Uterus (tissue), 4 donors: ENCODE measurements around the gene CAMK2N2. TPM values are rescaled to one million over a fixed set of nuclear protein-coding genes. Genes with fewer than 3 reads are reported as not detected.

ENCODE experiments used
- DNase-seq, 2 donors: peaks; one replicate each; pipeline ENCODE4 v3.0.0-alpha.2; 2019 to 2020
- H3K27ac ChIP-seq, 2 donors: fragments of 200-600 bp; sonication (generic); 1 replicate in 1 of 2; 2 replicates in 1 of 2; pipeline ENCODE4 v1.5.1; 2016 to 2018
- H3K27me3 ChIP-seq, 2 donors: fragments of 200-600 bp; sonication (generic); one replicate each; pipeline ENCODE4 v1.5.1; 2018 to 2019; ENCODE audit warnings: control low read depth in 1 of 2
- H3K36me3 ChIP-seq, 2 donors: fragments of 200-600 bp; sonication (generic); one replicate each; pipeline ENCODE4 v1.5.1; 2019; ENCODE audit warnings: control low read depth in 1 of 2
- H3K4me1 ChIP-seq, 2 donors: fragments of 200-600 bp; sonication (generic); one replicate each; pipeline ENCODE4 v1.5.1; 2018 to 2019; ENCODE audit warnings: control low read depth in 1 of 2
- H3K4me3 ChIP-seq, 2 donors: fragments of 200-600 bp; sonication (generic); 1 replicate in 1 of 2; 2 replicates in 1 of 2; pipeline ENCODE4 v1.5.1; 2018 to 2019; ENCODE audit warnings: mild to moderate bottlenecking in 1 of 2
- H3K9me3 ChIP-seq, 2 donors: fragments of 200-600 bp; sonication (generic); one replicate each; pipeline ENCODE4 v1.5.1; 2019; ENCODE audit warnings: control low read depth in 1 of 2
- POLR2A ChIP-seq, 2 donors: fragments of 450-650 bp; IDR thresholded peaks; one replicate each; pipeline ENCODE4 v1.6.1; 2016; ENCODE audit warnings: antibody characterized with exemption in 2 of 2, mild to moderate bottlenecking in 1 of 2, moderate library complexity in 1 of 2
- intact Hi-C: fragments of 100-400 bp; cut with DNase I; formaldehyde crosslinking; loops from one replicate; pipeline ENCODE4 v1.15.1; 2023; ENCODE audit warnings: low total_unique reads
- microRNA counts, 2 donors: library from miRNA; unstranded; fragments of <30 nt; microRNA quantifications; one replicate each; lab custom pipeline; 2016 to 2017
- microRNA-seq: library from miRNA; unstranded; fragments of <30 nt; microRNA quantifications from one replicate; pipeline ENCODE4, GENCODE V29; 2016; ENCODE audit warnings: borderline microRNAs expressed, borderline replicate concordance
- small RNA-seq: library from RNA; depleted of rRNA; stranded (forward); fragments of <200 nt; gene quantifications from one replicate; pipeline ENCODE3, GENCODE V24; 2016
- total RNA-seq, 4 donors: library from RNA; depleted of rRNA in 3 of 4; stranded (reverse); fragments of >200 nt in 3 of 4; gene quantifications; one replicate each; pipeline versions ENCODE4 v1.1.0 to v1.2.4, GENCODE V29; 2014 to 2023
- TF ChIP-seq, protein P1 (sequence below), 4 experiments: fragments of 200-600 bp in 2 of 4; fragments of 450-650 bp in 2 of 4; sonication (generic) in 2 of 4; IDR thresholded peaks; one replicate each; pipeline ENCODE4 v1.5.1; 2016 to 2019; ENCODE audit warnings: antibody characterized with exemption in 4 of 4, mild to moderate bottlenecking in 2 of 4, moderate library complexity in 1 of 4
- donor health status: DM: yes; HTN: yes; CAD: no.

The CAMK2N2 gene
- total RNA-seq, 4 donors from 2014 or later: not detected

DNA sequence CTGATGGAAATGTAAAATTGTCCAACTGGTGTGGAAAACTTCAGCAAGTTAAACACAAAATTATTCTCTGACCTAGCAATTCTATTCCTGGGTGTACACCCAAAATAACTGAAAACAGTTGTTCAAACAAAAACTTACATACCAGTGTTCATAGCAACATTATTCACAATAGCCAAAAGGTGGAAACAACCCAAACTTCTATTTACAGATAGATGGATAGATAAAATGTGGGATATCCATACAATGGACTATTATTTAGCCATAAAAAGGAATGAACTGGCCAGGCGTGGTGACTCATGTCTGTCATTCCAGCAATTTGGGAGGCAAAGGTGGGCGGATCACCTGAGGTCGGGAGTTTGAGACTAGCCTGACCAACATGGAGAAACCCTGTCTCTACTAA lies 38.8 kb downstream of the CAMK2N2 start:
- TF ChIP-seq, protein P1, sequence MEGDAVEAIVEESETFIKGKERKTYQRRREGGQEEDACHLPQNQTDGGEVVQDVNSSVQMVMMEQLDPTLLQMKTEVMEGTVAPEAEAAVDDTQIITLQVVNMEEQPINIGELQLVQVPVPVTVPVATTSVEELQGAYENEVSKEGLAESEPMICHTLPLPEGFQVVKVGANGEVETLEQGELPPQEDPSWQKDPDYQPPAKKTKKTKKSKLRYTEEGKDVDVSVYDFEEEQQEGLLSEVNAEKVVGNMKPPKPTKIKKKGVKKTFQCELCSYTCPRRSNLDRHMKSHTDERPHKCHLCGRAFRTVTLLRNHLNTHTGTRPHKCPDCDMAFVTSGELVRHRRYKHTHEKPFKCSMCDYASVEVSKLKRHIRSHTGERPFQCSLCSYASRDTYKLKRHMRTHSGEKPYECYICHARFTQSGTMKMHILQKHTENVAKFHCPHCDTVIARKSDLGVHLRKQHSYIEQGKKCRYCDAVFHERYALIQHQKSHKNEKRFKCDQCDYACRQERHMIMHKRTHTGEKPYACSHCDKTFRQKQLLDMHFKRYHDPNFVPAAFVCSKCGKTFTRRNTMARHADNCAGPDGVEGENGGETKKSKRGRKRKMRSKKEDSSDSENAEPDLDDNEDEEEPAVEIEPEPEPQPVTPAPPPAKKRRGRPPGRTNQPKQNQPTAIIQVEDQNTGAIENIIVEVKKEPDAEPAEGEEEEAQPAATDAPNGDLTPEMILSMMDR (IDR thresholded peaks at IDR 0.05): no peak
- TF ChIP-seq POLR2A (IDR thresholded peaks at IDR 0.05): no peak
- Histone ChIP-seq H3K4me3 (no peak overlapping the region), H3K27ac (no peak overlapping the region), H3K4me1 (no peaks in the 10 kb centered on the region), H3K27me3 (no peaks in the 10 kb centered on the region), H3K36me3 (no peaks in the 10 kb centered on the region), H3K9me3 (no peaks in the 10 kb centered on the region)
- intact Hi-C loops: no loop called here
- DNase-seq: no peak

DNA sequence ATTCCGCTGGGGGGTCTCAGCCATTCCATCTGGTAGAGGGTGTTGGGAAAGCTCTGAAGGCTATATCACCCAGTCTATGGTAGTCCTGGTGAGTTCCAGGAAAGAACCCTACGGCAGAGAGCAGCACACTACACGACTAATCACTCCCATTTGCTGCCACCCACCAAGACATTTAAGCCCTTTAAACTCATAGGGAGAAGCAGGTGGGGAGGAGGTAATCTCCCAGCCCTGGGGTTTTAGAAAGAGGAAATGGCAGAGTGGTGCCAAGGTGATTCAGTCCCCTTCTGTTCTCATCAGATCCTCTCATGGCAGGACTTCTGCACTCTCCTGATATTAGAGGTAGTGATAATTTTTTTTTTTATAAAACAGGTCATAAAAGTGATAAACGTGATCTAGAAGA lies 42.5 kb downstream of the CAMK2N2 start:
- TF ChIP-seq, protein P1 (IDR thresholded peaks at IDR 0.05): no peak
- TF ChIP-seq POLR2A (IDR thresholded peaks at IDR 0.05): no peak
- DNase-seq: no peak
- no peak overlapping the region for H3K4me3 ChIP-seq
- intact Hi-C loops: no loop called here
- H3K36me3 ChIP-seq: no peaks in the 10 kb centered on the region
- H3K4me1 ChIP-seq: no peaks in the 10 kb centered on the region
- no peak overlapping the region for H3K27ac ChIP-seq
- no peaks in the 10 kb centered on the region for H3K27me3 ChIP-seq
- H3K9me3 ChIP-seq: no peaks in the 10 kb centered on the region

DNA sequence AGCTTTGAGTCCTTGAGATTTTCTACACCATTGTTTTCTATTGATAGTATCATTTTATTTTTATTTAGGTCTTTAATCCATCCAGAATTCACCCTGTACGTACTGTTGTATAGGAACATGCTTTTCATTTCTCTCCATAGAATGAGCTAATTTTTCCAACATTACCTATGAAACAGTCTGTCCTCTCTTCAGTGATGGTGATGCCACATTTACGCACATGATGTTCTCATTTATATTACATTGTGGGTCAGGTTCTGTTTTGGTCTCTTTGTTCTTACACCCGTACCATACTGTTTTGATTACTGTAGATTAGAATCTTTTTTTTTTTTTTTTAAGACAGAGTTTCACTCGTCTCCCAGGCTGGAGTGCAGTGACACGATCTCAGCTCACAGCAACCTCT lies 49.6 kb downstream of the CAMK2N2 start:
- intact Hi-C loops: no loop called here
- no peaks in the 10 kb centered on the region for H3K9me3 ChIP-seq

DNA sequence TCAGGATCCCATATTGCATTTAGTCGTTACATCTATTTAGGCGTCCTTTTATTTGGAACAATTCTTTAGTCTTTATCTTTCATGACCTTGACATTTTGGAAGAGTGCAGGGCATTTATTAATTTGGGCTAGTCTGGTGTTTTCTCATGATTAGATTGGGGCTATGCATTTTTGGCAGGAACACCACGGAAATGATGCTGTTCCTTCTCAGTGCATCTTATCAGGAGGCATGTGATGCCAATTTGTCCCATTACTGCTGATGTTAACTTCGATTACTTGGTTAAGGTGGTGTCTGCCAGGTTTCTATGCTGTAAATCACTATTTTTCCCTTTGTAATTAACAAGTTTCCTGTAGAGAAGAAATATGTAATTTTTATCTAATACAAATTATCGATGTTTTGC lies 50.1 kb downstream of the CAMK2N2 start:
- H3K4me3 ChIP-seq: no peak overlapping the region
- no peaks in the 10 kb centered on the region for H3K9me3 ChIP-seq
- H3K27me3 ChIP-seq: no peaks in the 10 kb centered on the region
- DNase-seq: no peak
- no peaks in the 10 kb centered on the region for H3K4me1 ChIP-seq
- TF ChIP-seq, protein P1 (IDR thresholded peaks at IDR 0.05): no peak
- TF ChIP-seq POLR2A (IDR thresholded peaks at IDR 0.05): no peak
- H3K27ac ChIP-seq: no peak overlapping the region
- H3K36me3 ChIP-seq: no peaks in the 10 kb centered on the region
- intact Hi-C loops: no loop called here

More for the DNA sequence above, 49.6 kb downstream of the CAMK2N2 start:
- H3K4me3 ChIP-seq: no peak overlapping the region
- H3K36me3 ChIP-seq: no peaks in the 10 kb centered on the region
- no peaks in the 10 kb centered on the region for H3K4me1 ChIP-seq
- no peak for TF ChIP-seq POLR2A (IDR thresholded peaks at IDR 0.05)
- TF ChIP-seq, protein P1 (IDR thresholded peaks at IDR 0.05): no peak
- DNase-seq: no peak
- no peaks in the 10 kb centered on the region for H3K27me3 ChIP-seq
- no peak overlapping the region for H3K27ac ChIP-seq

MicroRNA genes within 50 kb of the gene (microRNA counts, 767-probe panel; counts per million panel counts)
- microRNA hsa-miR-1224-3p (lab: Ali Mortazavi, UCI): 0 counts per million in 2 donors
- 0 counts per million in 2 donors for microRNA hsa-miR-1224-5p (lab: Ali Mortazavi, UCI)

Small RNAs within 50 kb of the gene (microRNA-seq; reads per million reads assigned to microRNA genes)
- not detected for gene MIR1224

Small RNAs within 50 kb of the gene (small RNA-seq; reads per million reads assigned to genes)
- gene MIR1224: not detected

Other genes with a start within 250 kb of the CAMK2N2 start
- 10 to 100 TPM; 15.9 to 46.0 (median 23.3) TPM for gene ABCC5, start 243.7 kb downstream of the CAMK2N2 start, total RNA-seq
- gene HTR3D, start 229.8 kb downstream of the CAMK2N2 start, total RNA-seq: not detected
- under 1 TPM in 1 of 4 donors, not detected in 3; 0.29 TPM for gene HTR3C, start 208.5 kb downstream of the CAMK2N2 start, total RNA-seq
- not detected for gene HTR3E, start 164.5 kb downstream of the CAMK2N2 start, total RNA-seq
- gene EIF2B5, start 126.2 kb downstream of the CAMK2N2 start, total RNA-seq: 10 to 100 TPM in 3 of 4 donors, 1 to 10 TPM in 1; 6.5 to 48.0 (median 32.3) TPM
- 10 to 100 TPM; 20.5 to 86.3 (median 57.4) TPM for gene DVL3, start 106.2 kb downstream of the CAMK2N2 start, total RNA-seq
- gene AP2M1, start 86.7 kb downstream of the CAMK2N2 start, total RNA-seq: 100 to 1,000 TPM in 3 of 4 donors, 10 to 100 TPM in 1; 81.8 to 248 (median 172) TPM
- gene ABCF3, start 75.4 kb downstream of the CAMK2N2 start, total RNA-seq: 10 to 100 TPM; 11.8 to 73.0 (median 36.8) TPM
- gene VWA5B2, start 32.0 kb downstream of the CAMK2N2 start, total RNA-seq: under 1 TPM in 1 of 4 donors, not detected in 3; 0.35 TPM
- gene ALG3, start 12.6 kb downstream of the CAMK2N2 start, total RNA-seq: 10 to 100 TPM; 16.5 to 77.1 (median 53.1) TPM
- gene EEF1AKMT4, start 11.9 kb downstream of the CAMK2N2 start, total RNA-seq: 1 to 10 TPM in 3 of 4 donors, under 1 TPM in 1; 0.51 to 4.7 (median 2.2) TPM
- not detected for gene ECE2, start 14.5 kb upstream of the CAMK2N2 start, total RNA-seq
- gene PSMD2, start 37.7 kb upstream of the CAMK2N2 start, total RNA-seq: 100 to 1,000 TPM; 117 to 275 (median 147) TPM
- gene EIF4G1, start 53.1 kb upstream of the CAMK2N2 start, total RNA-seq: 100 to 1,000 TPM; 133 to 269 (median 170) TPM
- gene FAM131A, start 76.0 kb upstream of the CAMK2N2 start, total RNA-seq: 10 to 100 TPM; 13.2 to 42.6 (median 36.8) TPM
- 10 to 100 TPM in 2 of 4 donors, 1 to 10 TPM in 1, under 1 TPM in 1; 0.77 to 20.8 (median 7.3) TPM for gene CLCN2, start 100.1 kb upstream of the CAMK2N2 start, total RNA-seq
- gene POLR2H, start 100.2 kb upstream of the CAMK2N2 start, total RNA-seq: 100 to 1,000 TPM in 2 of 4 donors, 10 to 100 TPM in 2; 52.8 to 103 (median 82.7) TPM
- 1 to 10 TPM in 1 of 4 donors, under 1 TPM in 3; 0.29 to 4.7 (median 0.46) TPM for gene THPO, start 116.7 kb upstream of the CAMK2N2 start, total RNA-seq
- gene CHRD, start 118.5 kb upstream of the CAMK2N2 start, total RNA-seq: 10 to 100 TPM; 15.9 to 57.1 (median 30.7) TPM